Stimulated activated naive B cell treated with anti-CD40 and anti-IgM and Interleukin-4, amounts not matched to agents 10 μg/mL and 1 μg/mL and 100 μg/mL, for 72 hours (primary cell): ENCODE measurements around the gene POLD2.

Experiments used
- ATAC-seq, 2 donors: fragments of 150-1000 bp; cut with Tn5 transposase; replicated peaks; 2 replicates each; pipeline ENCODE4 v1.10.0; 2021; ENCODE audit warnings: moderate library complexity in 1 of 2
- DNase-seq: peaks from one replicate; pipeline ENCODE4 v3.0.0; 2021
- H3K27ac Mint-ChIP-seq: one replicate; pipeline ENCODE4 v1.8.0; 2022; ENCODE audit warnings: mild to moderate bottlenecking, mixed read lengths
- H3K27me3 Mint-ChIP-seq, 2 donors: one replicate each; pipeline ENCODE4 v1.8.0; 2022; ENCODE audit warnings: mixed read lengths in 2 of 2
- H3K36me3 Mint-ChIP-seq, 2 donors: one replicate each; pipeline ENCODE4 v1.8.0; 2022; ENCODE audit warnings: mixed read lengths in 2 of 2, mild to moderate bottlenecking in 1 of 2
- H3K4me1 Mint-ChIP-seq, 2 donors: one replicate each; pipeline ENCODE4 v1.8.0; 2022; ENCODE audit warnings: mixed read lengths in 2 of 2, mild to moderate bottlenecking in 1 of 2
- H3K4me3 Mint-ChIP-seq, 2 donors: one replicate each; pipeline ENCODE4 v1.8.0; 2022; ENCODE audit warnings: mild to moderate bottlenecking in 2 of 2, mixed read lengths in 2 of 2, moderate library complexity in 1 of 2
- H3K9me3 Mint-ChIP-seq, 2 donors: one replicate each; pipeline ENCODE4 v1.8.0; 2022; ENCODE audit warnings: mixed read lengths in 2 of 2, mild to moderate bottlenecking in 1 of 2

The POLD2 gene

GRCh38 chr7:44100458-44101302 is 22.7 kb downstream of the POLD2 start:
- Mint-ChIP-seq H3K36me3 (no peaks in the 10 kb centered on the region), H3K27ac (peak overlapping the region; percentile 87), H3K27me3 (no peaks in the 10 kb centered on the region), H3K4me1 (peaks cover 51 to 74% of the 10 kb centered on the region in 2 donors), H3K9me3 (no peaks in the 10 kb centered on the region), H3K4me3 (peak overlapping the region; percentile 23 to 39)
- DNase-seq (no peak), ATAC-seq (no peak)

DNA sequence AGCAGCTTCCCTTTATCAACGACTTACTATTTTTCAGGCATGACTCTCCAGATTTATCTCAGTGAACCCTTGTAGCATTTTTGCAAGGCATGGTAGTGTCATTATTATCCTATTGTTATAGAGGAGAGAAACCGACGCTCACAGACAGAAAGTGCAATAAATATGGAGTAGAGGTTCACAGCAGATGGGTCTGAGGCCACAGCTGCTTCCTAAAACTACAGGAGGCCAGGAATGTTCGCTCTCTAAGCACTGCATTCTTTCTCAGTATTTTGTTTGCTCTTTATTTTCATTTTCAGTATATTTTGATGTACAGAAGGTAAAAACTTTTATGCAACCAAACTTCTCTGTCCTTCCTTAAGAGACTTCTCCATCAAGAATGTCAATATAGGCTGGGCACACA is 23.7 kb downstream of the POLD2 start:
- no peak overlapping the region for H3K27ac Mint-ChIP-seq
- no peak overlapping the region for H3K4me3 Mint-ChIP-seq
- no peaks in the 10 kb centered on the region for H3K36me3 Mint-ChIP-seq
- H3K9me3 Mint-ChIP-seq, result no peaks in the 10 kb centered on the region
- ATAC-seq (no peak), DNase-seq (no peak)
- H3K27me3 Mint-ChIP-seq, result no peaks in the 10 kb centered on the region
- peaks cover 49 to 74% of the 10 kb centered on the region in 2 donors for H3K4me1 Mint-ChIP-seq

GRCh38 chr7:44098092-44099068 is 25.0 kb downstream of the POLD2 start:
- H3K27me3 Mint-ChIP-seq, result no peaks in the 10 kb centered on the region
- no peaks in the 10 kb centered on the region for H3K36me3 Mint-ChIP-seq
- H3K9me3 Mint-ChIP-seq, result no peaks in the 10 kb centered on the region
- H3K4me1 Mint-ChIP-seq, result peaks cover 47 to 79% of the 10 kb centered on the region in 2 donors
- ATAC-seq (no peak), DNase-seq (no peak)
- H3K27ac Mint-ChIP-seq, result peak overlapping the region; percentile 90
- peak overlapping the region in 1 of 2 donors; percentile 25 for H3K4me3 Mint-ChIP-seq

DNA sequence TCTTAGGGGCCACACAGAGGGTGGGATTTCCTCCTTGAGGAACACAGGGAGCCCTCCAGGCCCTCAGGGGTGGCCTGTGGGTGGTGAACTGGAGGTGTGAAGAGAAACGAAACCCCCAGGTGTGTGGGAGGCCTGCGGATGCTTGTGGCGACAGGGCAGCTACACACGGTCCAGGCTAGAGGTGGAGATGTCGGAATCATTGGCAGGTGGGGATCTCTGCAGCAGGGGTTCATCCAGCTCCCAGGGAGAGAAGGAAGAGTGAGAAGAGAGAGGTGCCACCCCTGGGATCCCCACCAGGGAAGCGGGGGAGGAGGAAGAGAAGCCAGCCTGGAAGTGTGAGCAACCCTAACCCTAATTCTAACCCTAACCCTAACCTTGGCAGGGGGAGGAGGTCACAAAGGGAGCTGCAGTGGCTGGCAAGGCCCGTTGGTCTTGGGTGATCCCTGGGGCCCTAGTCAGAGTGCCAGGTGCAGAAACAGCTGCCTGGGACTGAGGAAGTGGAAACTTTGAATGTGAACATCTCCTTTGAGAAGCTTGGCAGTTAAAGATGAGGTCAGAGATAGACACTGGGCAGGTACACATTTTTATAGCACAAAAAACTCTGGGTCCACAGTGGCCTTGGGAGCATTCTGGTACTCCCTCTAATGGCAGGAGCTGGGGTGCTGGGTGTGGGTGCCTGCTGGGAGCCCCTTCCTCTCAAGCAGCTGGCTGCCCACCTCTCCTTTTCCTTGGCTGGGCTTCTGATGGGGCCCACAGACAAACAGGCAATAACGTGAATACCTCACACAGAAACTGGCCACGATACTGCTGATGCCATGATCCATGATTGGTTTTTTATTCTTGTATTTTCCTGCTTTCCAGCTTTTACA is 26.1 kb downstream of the POLD2 start:
- H3K9me3 Mint-ChIP-seq, result no peaks in the 10 kb centered on the region
- H3K27me3 Mint-ChIP-seq, result no peaks in the 10 kb centered on the region
- peak overlapping the region; percentile 53 to 61 for H3K4me3 Mint-ChIP-seq
- H3K36me3 Mint-ChIP-seq, result no peaks in the 10 kb centered on the region
- peak overlapping the region; percentile 90 for H3K27ac Mint-ChIP-seq
- peaks cover 43 to 71% of the 10 kb centered on the region in 2 donors for H3K4me1 Mint-ChIP-seq
- ATAC-seq (peak; percentile 93 to 94), DNase-seq (peak; percentile 80)

- Mint-ChIP-seq H3K4me1 (peaks cover 41 to 63% of the 10 kb centered on the region in 2 donors), H3K9me3 (no peaks in the 10 kb centered on the region), H3K27me3 (no peaks in the 10 kb centered on the region), H3K36me3 (no peaks in the 10 kb centered on the region), H3K27ac (peak overlapping the region; percentile 90), H3K4me3 (peak overlapping the region; percentile 7 to 14)
- ATAC-seq (no peak), DNase-seq (no peak)
Observed at GRCh38 chr7:44096326-44096881, 26.9 kb downstream of the POLD2 start.

- Mint-ChIP-seq H3K36me3 (no peaks in the 10 kb centered on the region), H3K4me3 (no peak overlapping the region), H3K4me1 (peaks cover 36 to 57% of the 10 kb centered on the region in 2 donors), H3K27me3 (no peaks in the 10 kb centered on the region), H3K27ac (peak overlapping the region; percentile 22), H3K9me3 (no peaks in the 10 kb centered on the region)
- ATAC-seq (no peak), DNase-seq (no peak)
Observed at GRCh38 chr7:44095781-44096180, 27.6 kb downstream of the POLD2 start.

GRCh38 chr7:44094883-44095592 is 28.3 kb downstream of the POLD2 start:
- no peak overlapping the region for H3K4me3 Mint-ChIP-seq
- H3K27me3 Mint-ChIP-seq, result no peaks in the 10 kb centered on the region
- peaks cover 28 to 50% of the 10 kb centered on the region in 2 donors for H3K4me1 Mint-ChIP-seq
- H3K27ac Mint-ChIP-seq, result no peak overlapping the region
- no peaks in the 10 kb centered on the region for H3K9me3 Mint-ChIP-seq
- ATAC-seq (no peak), DNase-seq (no peak)
- H3K36me3 Mint-ChIP-seq, result no peaks in the 10 kb centered on the region

GRCh38 chr7:44094365-44094764 is 29.0 kb downstream of the POLD2 start:
- Mint-ChIP-seq H3K27me3 (no peaks in the 10 kb centered on the region), H3K4me1 (peaks cover 28 to 44% of the 10 kb centered on the region in 2 donors), H3K9me3 (no peaks in the 10 kb centered on the region), H3K36me3 (no peaks in the 10 kb centered on the region), H3K4me3 (no peak overlapping the region), H3K27ac (no peak overlapping the region)
- no peak for DNase-seq
- ATAC-seq, result no peak

GRCh38 chr7:44093102-44093641 is 30.2 kb downstream of the POLD2 start:
- Mint-ChIP-seq H3K4me3 (no peak overlapping the region), H3K27me3 (no peaks in the 10 kb centered on the region), H3K4me1 (peaks cover 33 to 50% of the 10 kb centered on the region in 2 donors), H3K27ac (no peak overlapping the region), H3K36me3 (no peaks in the 10 kb centered on the region), H3K9me3 (no peaks in the 10 kb centered on the region)
- DNase-seq (no peak), ATAC-seq (no peak)

GRCh38 chr7:44087911-44088838 is 35.2 kb downstream of the POLD2 start:
- Mint-ChIP-seq H3K4me1 (peaks cover 16 to 22% of the 10 kb centered on the region in 2 donors), H3K36me3 (no peaks in the 10 kb centered on the region), H3K4me3 (no peak overlapping the region), H3K9me3 (no peaks in the 10 kb centered on the region), H3K27ac (no peak overlapping the region), H3K27me3 (no peaks in the 10 kb centered on the region)
- no peak for ATAC-seq
- no peak for DNase-seq

DNA sequence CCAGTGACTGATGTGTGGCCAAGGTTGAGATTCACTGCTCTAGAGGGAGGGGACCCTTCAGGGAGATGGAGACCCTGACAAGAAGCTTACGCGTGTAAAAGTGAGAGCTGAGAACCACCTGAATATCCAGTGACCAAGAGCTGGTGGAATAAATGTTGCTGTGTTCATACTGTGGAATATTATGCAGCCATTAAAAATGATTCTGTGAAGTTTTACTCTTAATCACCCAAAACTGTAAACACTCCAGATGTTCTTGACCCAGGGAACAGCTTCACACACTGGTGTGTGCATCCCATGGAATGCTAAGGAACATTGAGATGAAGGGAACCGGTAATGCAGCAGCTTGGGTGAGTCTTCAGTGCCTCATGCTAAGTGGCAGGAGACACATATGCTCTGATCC is 36.7 kb downstream of the POLD2 start:
- Mint-ChIP-seq H3K9me3 (no peaks in the 10 kb centered on the region), H3K27me3 (no peaks in the 10 kb centered on the region)

GRCh38 chr7:44085546-44085945 is 37.8 kb downstream of the POLD2 start:
- DNase-seq (no peak), ATAC-seq (no peak)
- Mint-ChIP-seq H3K4me1 (peaks cover 20 to 40% of the 10 kb centered on the region in 2 donors), H3K4me3 (no peak overlapping the region), H3K9me3 (no peaks in the 10 kb centered on the region), H3K27ac (no peak overlapping the region), H3K36me3 (peaks cover 9 to 14% of the 10 kb centered on the region in 2 donors), H3K27me3 (no peaks in the 10 kb centered on the region)

More for the DNA sequence above, 36.7 kb downstream of the POLD2 start:
- Mint-ChIP-seq H3K36me3 (peaks cover 0 to 4% of the 10 kb centered on the region in 2 donors), H3K4me3 (no peak overlapping the region), H3K4me1 (peaks cover 12 to 29% of the 10 kb centered on the region in 2 donors), H3K27ac (no peak overlapping the region)
- no peak for DNase-seq
- no peak for ATAC-seq
